NCI-H748 treated with DMSO at 0.1 percent for 48 hours (cell line): ENCODE measurements around the gene C15orf40.
"Not testable (repeated sequence)": the region's sequence is repeated elsewhere in the genome, so short reads cannot be mapped to it uniquely, and the experiment has no call there.

Source experiments
- DNase-seq: peaks from one replicate; lab custom pipeline; 2025; lab: John Stamatoyannopoulos, UW

Gene C15orf40

DNA sequence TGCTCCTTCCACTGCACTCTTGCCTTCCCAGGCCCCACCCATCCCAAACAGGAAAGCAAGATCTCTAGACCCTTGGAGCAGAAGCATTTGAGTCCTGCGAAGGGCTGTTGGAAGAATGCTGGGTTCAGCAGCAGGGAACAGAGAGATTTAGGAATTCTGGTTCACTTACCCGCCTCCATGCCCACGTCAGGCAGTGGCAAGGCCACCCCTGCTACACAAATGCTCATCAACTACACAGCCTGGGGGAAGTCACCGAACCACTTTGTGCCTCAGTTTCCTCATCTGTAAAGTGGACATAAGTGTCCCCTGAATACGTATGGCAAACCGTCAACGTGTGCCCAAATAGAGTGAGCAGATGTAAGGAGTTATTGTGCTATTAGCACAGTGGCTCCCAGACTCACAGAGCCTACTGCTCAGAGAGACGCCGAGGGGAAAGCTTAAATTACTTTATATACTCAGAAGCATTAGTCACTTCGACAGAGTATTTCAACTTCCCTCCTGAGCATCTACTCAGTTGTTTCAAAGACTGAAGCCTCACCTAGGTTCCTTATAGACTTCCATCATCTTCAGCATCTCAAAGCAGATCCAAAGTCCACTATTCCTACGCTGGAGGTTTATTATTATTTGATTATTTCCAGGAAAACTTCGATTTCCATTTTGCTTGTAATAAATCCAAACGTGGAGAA, 59.8 kb downstream of the C15orf40 start:
- no peak for DNase-seq

DNA sequence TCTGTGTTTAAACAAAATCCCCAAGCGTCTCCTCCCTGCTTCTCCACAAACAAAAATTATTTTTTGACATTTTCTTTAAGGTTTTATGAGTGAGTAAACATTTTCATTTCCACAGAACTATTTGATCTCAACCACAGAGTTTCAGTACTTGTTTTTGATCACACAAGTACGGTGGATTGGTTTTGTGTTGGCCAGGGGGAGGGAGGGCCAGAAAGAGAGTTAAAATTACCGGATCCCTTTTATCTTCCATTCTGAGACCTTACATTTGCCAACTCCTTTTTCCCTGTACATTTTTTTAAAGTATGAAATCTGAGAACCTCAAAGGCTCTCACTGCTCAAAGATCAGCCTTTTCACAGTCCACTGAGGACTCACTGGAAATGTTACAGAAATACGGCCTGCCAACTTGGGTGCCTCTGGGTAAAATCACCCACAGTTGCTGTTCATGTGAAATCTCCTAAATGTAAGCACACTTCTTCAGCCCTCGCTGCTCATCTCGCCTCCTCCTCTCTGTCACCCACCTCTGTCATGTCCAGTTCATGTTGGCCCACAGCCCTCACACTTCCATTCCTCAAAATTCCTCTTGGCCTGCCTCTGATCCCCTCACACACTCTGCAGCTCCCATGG, 60.6 kb downstream of the C15orf40 start:
- DNase-seq, result no peak

DNA sequence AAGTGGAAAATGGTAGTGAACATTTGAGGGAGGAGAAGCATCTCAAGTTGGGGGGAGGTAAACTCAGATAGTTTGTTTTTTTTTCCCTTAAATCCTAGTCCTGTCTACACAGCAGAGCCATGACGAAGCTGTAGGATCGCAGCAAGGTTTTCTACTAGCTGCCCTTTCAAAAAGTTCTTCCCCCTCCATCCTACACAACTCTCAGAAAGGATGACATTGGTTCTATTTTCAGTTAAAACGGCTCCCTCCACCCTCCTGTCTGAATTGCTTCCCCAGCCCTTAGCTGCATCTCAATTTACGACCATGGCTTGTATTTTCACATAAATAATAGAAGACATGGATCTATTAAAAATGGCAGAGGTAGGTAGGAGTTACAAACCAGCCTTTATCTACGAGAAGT, 61.1 kb downstream of the C15orf40 start:
- DNase-seq, result no peak

- no peak for DNase-seq
Observed at GRCh38 chr15:82946155-82946701, 65.2 kb downstream of the C15orf40 start.

DNA sequence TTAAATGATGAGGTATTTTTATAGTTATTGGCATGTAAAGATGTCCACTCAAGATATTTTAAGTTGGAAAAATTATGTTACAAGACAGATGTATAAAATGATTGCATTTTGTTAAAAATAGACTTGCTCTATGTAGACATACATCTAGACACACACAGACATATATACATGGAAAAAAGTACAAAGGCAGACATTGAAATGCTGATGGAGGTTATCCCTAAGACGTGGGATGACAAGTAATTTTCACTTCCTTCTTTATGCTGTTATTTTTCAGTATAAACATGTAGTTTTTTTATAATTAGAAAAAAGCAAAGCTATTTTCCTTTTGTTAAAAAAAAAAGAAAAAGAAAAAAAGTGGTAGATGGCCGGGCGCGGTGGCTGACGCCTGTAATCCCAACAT, 66.1 kb downstream of the C15orf40 start:
- DNase-seq, result no peak

DNA sequence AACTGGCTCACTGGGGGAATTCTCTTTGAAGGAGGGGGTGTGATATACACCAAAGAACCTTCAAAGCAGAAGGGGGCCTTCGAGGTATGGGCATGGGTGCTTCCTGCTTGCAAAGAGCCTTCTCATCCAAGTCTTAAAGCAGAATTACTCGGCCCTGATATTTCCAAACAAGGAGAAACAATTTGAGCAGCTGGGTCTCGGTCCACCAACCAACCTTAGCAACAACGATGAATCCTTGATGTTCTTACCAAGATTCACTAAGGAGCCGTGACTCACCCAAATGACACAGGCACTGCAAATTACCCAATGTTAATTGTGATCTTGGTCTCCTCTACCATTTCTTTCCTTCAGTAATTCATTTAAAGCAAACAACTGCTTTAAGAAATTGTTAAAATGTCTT, 66.6 kb downstream of the C15orf40 start:
- no peak for DNase-seq

DNA sequence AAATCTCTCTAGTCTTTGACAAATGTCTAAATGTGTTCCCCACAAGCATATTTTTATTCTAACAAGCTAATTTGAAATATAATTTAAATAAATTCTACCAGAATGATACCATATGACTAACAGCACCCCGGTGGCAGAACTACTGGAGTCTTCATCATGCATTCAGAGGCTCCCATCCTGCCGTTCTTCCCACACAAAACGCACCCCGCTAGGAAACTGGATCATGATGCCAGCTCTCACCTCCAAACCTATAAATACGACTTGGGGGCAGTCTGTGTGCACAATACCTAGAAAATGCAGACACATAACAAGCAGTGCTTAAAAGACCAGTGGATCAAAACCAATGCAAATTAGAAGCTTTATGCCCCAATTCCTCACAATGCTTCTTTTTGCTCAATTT, 67.4 kb downstream of the C15orf40 start:
- DNase-seq, result no peak

DNA sequence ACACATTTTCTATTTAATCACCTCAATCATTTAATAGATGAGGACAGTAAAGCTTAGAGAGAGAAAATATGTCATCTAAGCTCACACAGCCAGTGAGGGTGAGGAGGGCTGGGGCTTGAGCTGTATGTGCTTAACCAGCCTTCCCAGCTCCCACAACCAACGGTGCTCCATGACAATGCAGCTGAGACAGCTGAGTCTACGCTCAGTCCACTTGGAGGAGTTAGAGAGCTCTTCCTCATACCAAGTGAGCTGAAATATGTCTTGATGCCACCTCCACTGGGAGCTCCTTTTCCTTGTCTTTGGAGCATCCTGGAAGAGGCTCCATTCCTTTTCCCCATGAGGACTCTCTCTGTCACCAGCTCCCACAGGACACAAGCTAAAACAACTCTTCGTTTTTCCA, 68.3 kb downstream of the C15orf40 start:
- DNase-seq, result no peak

- no peak for DNase-seq
Observed at GRCh38 chr15:82942691-82943090, 68.7 kb downstream of the C15orf40 start.

- DNase-seq, result not testable (repeated sequence)
Observed at GRCh38 chr15:82939678-82940077, 71.8 kb downstream of the C15orf40 start.
